PC-9 (cell line): ENCODE data around the gene FTO.

Experiments
- CTCF ChIP-seq: fragments of 200-600 bp; sonication (generic); conservative IDR thresholded peaks from 2 replicates; pipeline ENCODE4 v1.6.1; 2017; ENCODE audit warnings: mixed run types, antibody characterized with exemption, mild to moderate bottlenecking, moderate library complexity
- EZH2 ChIP-seq: fragments of 200-600 bp; sonication (generic); IDR thresholded peaks from 2 replicates; pipeline ENCODE4 v1.8.0; 2017; ENCODE audit warnings: antibody characterized with exemption, low read depth

- TF ChIP-seq CTCF (no peak), EZH2 (no peak)
These were observed 322.5 kb downstream of the FTO start for GRCh38 chr16:54026456-54026855.
